Fibroblast of peridontal ligament (primary cell): ENCODE results near the gene RNF181.
"Not testable (repeated sequence)": the region's sequence is repeated elsewhere in the genome, so short reads cannot be mapped to it uniquely, and the experiment has no call there.

ENCODE experiments used
- DNase-seq: peaks from one replicate; pipeline ENCODE4 v3.0.0-alpha.2; 2010; ENCODE audit errors: extremely low read depth

The RNF181 gene

GRCh38 chr2:85596486-85597143 lies 1.1 kb downstream of the RNF181 start:
- no peak for DNase-seq

- no peak for DNase-seq
These were observed 1.7 kb downstream of the RNF181 start for GRCh38 chr2:85597241-85597640.

GRCh38 chr2:85598594-85599340 lies 3.2 kb downstream of the RNF181 start:
- DNase-seq = no peak

- no peak for DNase-seq
These were observed 4.1 kb downstream of the RNF181 start for GRCh38 chr2:85599468-85600234.

GRCh38 chr2:85600235-85600575 lies 4.7 kb downstream of the RNF181 start:
- DNase-seq = no peak

- no peak for DNase-seq
These were observed 5.6 kb downstream of the RNF181 start for GRCh38 chr2:85600951-85601770.

GRCh38 chr2:85601771-85602475 lies 6.4 kb downstream of the RNF181 start:
- peak; percentile 51 for DNase-seq

GRCh38 chr2:85602476-85603234 lies 7.1 kb downstream of the RNF181 start, which contains the start of gene TMEM150A:
TMEM150A (minus strand) TSS chr2:85602698; CDS start chr2:85601948, 750 bp downstream.
- peak; percentile 82 for DNase-seq

GRCh38 chr2:85604133-85604444 lies 8.5 kb downstream of the RNF181 start:
- DNase-seq = not testable (repeated sequence)

- no peak for DNase-seq
These were observed 9.2 kb downstream of the RNF181 start for GRCh38 chr2:85604568-85605339.

GRCh38 chr2:85605406-85606115 lies 10.0 kb downstream of the RNF181 start:
- peak; percentile 97 for DNase-seq

GRCh38 chr2:85606116-85606455 lies 10.5 kb downstream of the RNF181 start:
- no peak for DNase-seq

GRCh38 chr2:85607268-85608215 lies 12.0 kb downstream of the RNF181 start:
- DNase-seq = no peak

GRCh38 chr2:85611217-85611704 lies 15.7 kb downstream of the RNF181 start:
- DNase-seq = no peak

GRCh38 chr2:85611705-85612587 lies 16.4 kb downstream of the RNF181 start, which contains the start of gene C2orf68:
C2orf68 (minus strand) TSS chr2:85612066; CDS start chr2:85611984, 82 bp downstream.
- peak; percentile 77 for DNase-seq

GRCh38 chr2:85613717-85614515 lies 18.4 kb downstream of the RNF181 start:
- no peak for DNase-seq
